Measurements from ENCODE around the gene WFDC12.
"Not testable (repeated sequence)": the region's sequence is repeated elsewhere in the genome, so short reads cannot be mapped to it uniquely, and the experiment has no call there.

WFDC12 gene

GRCh38 chr20:45124365-45124764, at the start of gene WFDC12:
Gene WFDC12, minus strand, starts transcription at chr20:45124465. Its CDS starts 18 bp downstream, at chr20:45124447.
- DNase-seq = no peak

GRCh38 chr20:45173522-45173921, 49.3 kb upstream of the WFDC12 start:
- DNase-seq = no peak

GRCh38 chr20:45164906-45165305, 40.6 kb upstream of the WFDC12 start:
- no peak for DNase-seq

GRCh38 chr20:45163083-45163803, 39.0 kb upstream of the WFDC12 start:
- DNase-seq = no peak

- DNase-seq = no peak
These were observed 33.7 kb upstream of the WFDC12 start for GRCh38 chr20:45157962-45158361.

- DNase-seq = peak; percentile 57
These were observed 32.4 kb upstream of the WFDC12 start for GRCh38 chr20:45156713-45157112.

GRCh38 chr20:45154794-45155193, 30.5 kb upstream of the WFDC12 start:
- peak; percentile 45 for DNase-seq

- no peak for DNase-seq
These were observed 29.9 kb upstream of the WFDC12 start for GRCh38 chr20:45154183-45154582.

GRCh38 chr20:45153752-45154151, 29.5 kb upstream of the WFDC12 start:
- peak; percentile 98 for DNase-seq

- DNase-seq = peak; percentile 57
These were observed 28.9 kb upstream of the WFDC12 start for GRCh38 chr20:45153147-45153546.

GRCh38 chr20:45152405-45152804, 28.1 kb upstream of the WFDC12 start:
- no peak for DNase-seq

GRCh38 chr20:45149062-45149461, 24.8 kb upstream of the WFDC12 start:
- no peak for DNase-seq

GRCh38 chr20:45140836-45141235, 16.6 kb upstream of the WFDC12 start:
- no peak for DNase-seq

GRCh38 chr20:45139733-45140375, 15.6 kb upstream of the WFDC12 start:
- DNase-seq = not testable (repeated sequence)

GRCh38 chr20:45138561-45139300, 14.5 kb upstream of the WFDC12 start:
- DNase-seq = peak; percentile 69

- no peak for DNase-seq
These were observed 12.6 kb upstream of the WFDC12 start for GRCh38 chr20:45136911-45137310.

GRCh38 chr20:45128099-45128498, 3.8 kb upstream of the WFDC12 start:
- no peak for DNase-seq

GRCh38 chr20:45121388-45121787, 2.9 kb downstream of the WFDC12 start:
- DNase-seq = no peak

GRCh38 chr20:45119556-45120266, 4.6 kb downstream of the WFDC12 start:
- no peak for DNase-seq

- DNase-seq = no peak
These were observed 6.2 kb downstream of the WFDC12 start for GRCh38 chr20:45118028-45118427.

- DNase-seq = no peak
These were observed 6.7 kb downstream of the WFDC12 start for GRCh38 chr20:45117581-45117980.

GRCh38 chr20:45115829-45116228, 8.4 kb downstream of the WFDC12 start:
- DNase-seq = no peak

- no peak for DNase-seq
These were observed 8.9 kb downstream of the WFDC12 start for GRCh38 chr20:45115386-45115774.
